GM12878 (cell line): ENCODE results near the gene TOP1. TPM values are rescaled to one million over a fixed set of nuclear protein-coding genes. Genes with fewer than 3 reads are reported as not detected.
"Not testable (repeated sequence)": the region's sequence is repeated elsewhere in the genome, so short reads cannot be mapped to it uniquely, and the experiment has no call there.

Source experiments
- ATAC-seq: fragments of 200-7000 bp; cut with Tn5 transposase; 3 replicates; pipeline ENCODE4 v1.9.1; 2020; ENCODE audit warnings: mild to moderate bottlenecking, moderate library complexity
- BruUV-seq: library from RNA; stranded (reverse); fragments of 400-500 nt; replicated peaks from 2 replicates; lab custom pipeline; 2021; lab: Mats Ljungman, UMichigan
- CTCF ChIA-PET: fragments of 300-600 bp; sonication (Branson Sonifier 250); formaldehyde crosslinking; extraction: SDS; loops from one replicate; lab custom pipeline; 2021; ENCODE audit warnings: inconsistent platforms; lab: Yijun Ruan, JAX
- POLR2A ChIA-PET: fragments of 350-600 bp; formaldehyde crosslinking; extraction: SDS; loops from one replicate; lab custom pipeline; 2021; ENCODE audit warnings: inconsistent platforms; lab: Charles Lee
- RAD21 ChIA-PET: fragments of 300-600 bp; sonication (Branson Sonifier 250); formaldehyde crosslinking; loops from one replicate; lab custom pipeline; 2023; ENCODE audit warnings: antibody characterized with exemption; ENCODE audit not compliant: unreplicated experiment; lab: Charles Lee
- SMC1A ChIA-PET: fragments of 300-600 bp; sonication (Branson Sonifier 250); formaldehyde crosslinking; loops from one replicate; lab custom pipeline; 2023; ENCODE audit not compliant: unreplicated experiment, uncharacterized antibody; lab: Charles Lee
- DNase-seq: peaks from one replicate; pipeline ENCODE4 v3.0.0-alpha.2; 2011; ENCODE audit warnings: low read depth, low spot score
- FAIRE-seq: peaks from 3 replicates; lab custom pipeline; 2011; peaks lifted over from hg19 to GRCh38; lab: Jason Lieb, UNC
- H2AFZ ChIP-seq: 2 replicates; pipeline ENCODE4 v1.6.0; 2011; ENCODE audit warnings: low read depth, low read length, control low read depth; ENCODE audit not compliant: control insufficient read depth
- H3K27ac ChIP-seq: 2 replicates; pipeline ENCODE4 v1.5.1; 2011; ENCODE audit warnings: control low read depth; ENCODE audit not compliant: control insufficient read depth, insufficient read depth
- H3K27me3 ChIP-seq, 2 experiments: replicated peaks in 1 of 2; 2 replicates each; pipeline versions ENCODE4 v1.6.0 to v1.6.1; 2011; ENCODE audit warnings: low read length in 1 of 2; ENCODE audit not compliant: control insufficient read depth in 2 of 2, insufficient read depth in 2 of 2
- H3K36me3 ChIP-seq, 2 experiments: 2 replicates each; pipeline ENCODE4 v1.5.1; 2011; ENCODE audit warnings: low read length in 1 of 2; ENCODE audit not compliant: control insufficient read depth in 2 of 2, insufficient read depth in 2 of 2
- H3K4me1 ChIP-seq: 2 replicates; pipeline ENCODE4 v1.6.1; 2011; ENCODE audit warnings: mild to moderate bottlenecking, low read length, moderate library complexity, mixed read lengths; ENCODE audit not compliant: control insufficient read depth, insufficient read depth
- H3K4me2 ChIP-seq: 2 replicates; pipeline ENCODE4 v1.6.0; 2011; ENCODE audit warnings: control low read depth; ENCODE audit not compliant: control insufficient read depth, insufficient read depth
- H3K4me3 ChIP-seq: fragments of 200-600 bp; sonication (generic); 2 replicates; pipeline ENCODE4 v1.5.1; 2016
- H3K79me2 ChIP-seq: 2 replicates; pipeline ENCODE4 v1.6.0; 2011; ENCODE audit warnings: low read length; ENCODE audit not compliant: control insufficient read depth, insufficient read depth
- H3K9ac ChIP-seq: 2 replicates; pipeline ENCODE4 v1.8.0; 2011; ENCODE audit warnings: low read length, control low read depth, mixed read lengths; ENCODE audit not compliant: control insufficient read depth, insufficient read depth
- H3K9me3 ChIP-seq: replicated peaks from 3 replicates; pipeline ENCODE4 v1.5.1; 2011; ENCODE audit warnings: mild to moderate bottlenecking, low read length; ENCODE audit not compliant: control insufficient read depth, insufficient read depth
- H4K20me1 ChIP-seq: 2 replicates; pipeline ENCODE4 v1.6.0; 2011; ENCODE audit not compliant: control insufficient read depth, insufficient read depth
- EZH2 ChIP-seq: IDR thresholded peaks from 2 replicates; pipeline ENCODE4 v1.6.1; 2012; ENCODE audit warnings: low read depth, mild to moderate bottlenecking, control low read depth, inconsistent platforms, low read length, borderline replicate concordance; ENCODE audit not compliant: control insufficient read depth
- HDGF ChIP-seq: fragments of 450-650 bp; IDR thresholded peaks from 2 replicates; pipeline ENCODE4 v1.6.1; 2016; ENCODE audit warnings: antibody characterized with exemption
- ZBTB11 ChIP-seq: fragments of 450-650 bp; formaldehyde crosslinking; IDR thresholded peaks from 2 replicates; pipeline ENCODE4 v1.5.0; 2022; ENCODE audit warnings: mild to moderate bottlenecking, missing genetic modification characterization
- WGBS: methylation state at CpG from one replicate; pipeline ENCODE4 v1.1.6; 2016; ENCODE audit warnings: low lambda C conversion rate; ENCODE audit not compliant: insufficient replicate concordance, insufficient coverage; ENCODE audit errors: missing lambda C conversion rate; 5-methylcytosine and 5-hydroxymethylcytosine counted together
- in situ Hi-C: fragments of 300-500 bp; cut with MboI; formaldehyde crosslinking; loops from 9 replicates; pipeline ENCODE4 v1.14.3; 2018; ENCODE audit warnings: mixed read lengths
- intact Hi-C: fragments of 100-400 bp; cut with micrococcal nuclease; formaldehyde crosslinking; loops from one replicate; pipeline ENCODE4 v1.14.2; 2022; ENCODE audit not compliant: unreplicated experiment
- polyA plus RNA-seq, 11 experiments: library from polyadenylated mRNA; depleted of rRNA in 4 of 11; unstranded in 6 of 11; stranded (reverse) in 5 of 11; fragments of >200 nt; fragmentation: Nextera tagmentation in 4 of 11; fragmentation: Illumina TruSeq in 1 of 11; extraction: Ambion mirVana in 4 of 11; extraction: Trizol in 1 of 11; gene quantifications; 1 replicate in 1 of 11; 2 replicates in 10 of 11; pipeline versions ENCODE4 v1.2.1 to v1.2.3, GENCODE V29; 2011 to 2016; ENCODE audit warnings: inconsistent platforms in 2 of 11, missing spikeins in 2 of 11, low read depth in 1 of 11
- total RNA-seq, 4 experiments: library from RNA; depleted of rRNA in 3 of 4; stranded (reverse); fragments of >200 nt in 3 of 4; fragmentation: Illumina TruSeq in 1 of 4; extraction: Trizol in 1 of 4; gene quantifications; 2 replicates each; pipeline versions ENCODE4 v1.2.1 to v1.2.3, GENCODE V29; 2013 to 2021

The TOP1 gene
- total and polyA plus RNA-seq, 10 of the 15 experiments (the other 5 are each of a cell fraction or from before 2014, with no cell fraction given) = 21.5 to 128 (median 47.3) TPM

- no peak for TF ChIP-seq ZBTB11 (CRISPR knock-in tag)
- no peak for TF ChIP-seq HDGF
- TF ChIP-seq EZH2 = no peak
Measured at GRCh38 chr20:41126719-41127118, 98.1 kb downstream of the TOP1 start (continued).

DNA sequence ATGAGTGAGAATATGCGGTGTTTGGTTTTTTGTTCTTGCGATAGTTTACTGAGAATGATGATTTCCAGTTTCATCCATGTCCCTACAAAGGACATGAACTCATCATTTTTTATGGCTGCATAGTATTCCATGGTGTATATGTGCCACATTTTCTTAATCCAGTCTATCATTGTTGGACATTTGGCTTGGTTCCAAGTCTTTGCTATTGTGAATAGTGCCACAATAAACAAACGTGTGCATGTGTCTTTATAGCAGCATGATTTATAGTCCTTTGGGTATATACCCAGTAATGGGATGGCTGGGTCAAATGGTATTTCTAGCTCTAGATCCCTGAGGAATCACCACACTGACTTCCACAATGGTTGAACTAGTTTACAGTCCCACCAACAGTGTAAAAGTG, 99.7 kb downstream of the TOP1 start:
- in situ Hi-C loops, H4K20me1 ChIP-seq, H3K27me3 ChIP-seq, RAD21 ChIA-PET, ATAC-seq, H3K9ac ChIP-seq, H3K4me3 ChIP-seq, POLR2A ChIA-PET, H3K27ac ChIP-seq, intact Hi-C loops, H2AFZ ChIP-seq, BruUV-seq, H3K4me2 ChIP-seq, DNase-seq, SMC1A ChIA-PET, H3K9me3 ChIP-seq, H3K79me2 ChIP-seq, FAIRE-seq: not testable (repeated sequence)
- Histone ChIP-seq H3K4me1 (peaks cover 12% of the 10 kb centered on the region), H3K36me3 (peaks cover 11 to 19% of the 10 kb centered on the region in 2 experiments)
- 100% methylated on average over 1 of the region's 3 CpGs for WGBS
- CTCF ChIA-PET = interaction anchor here (1.1 to 1.5 kb wide), 3 partner anchors 16 to 137 kb away, joined by 3 to 6 read pairs (median 3); no protein-coding TSS in a partner anchor
